HEK293 (cell line): ENCODE measurements around the gene MBD3L4.

ENCODE experiments used
- CTCF ChIA-PET: fragments of 350-600 bp; formaldehyde crosslinking; extraction: SDS; loops from one replicate; lab custom pipeline; 2021; ENCODE audit warnings: antibody characterized with exemption; lab: Yijun Ruan, JAX
- POLR2A ChIA-PET: fragments of 300-600 bp; formaldehyde crosslinking; extraction: SDS; loops from one replicate; lab custom pipeline; 2020; ENCODE audit warnings: antibody characterized with exemption, inconsistent platforms; lab: Yijun Ruan, JAX
- H3K27ac ChIP-seq: fragments of 200-500 bp; sonication (Bioruptor generic); 2 replicates; pipeline ENCODE4 v1.5.1; 2014; ENCODE audit warnings: low read depth, low read length, control low read depth, inconsistent platforms; ENCODE audit errors: extremely low read depth
- H3K36me3 ChIP-seq, 2 experiments: fragments of 200-500 bp in 1 of 2; sonication (Bioruptor generic) in 1 of 2; 1 replicate in 1 of 2; 2 replicates in 1 of 2; pipeline ENCODE4 v1.5.1; 2014 to 2017; ENCODE audit warnings: inconsistent platforms in 2 of 2, low read length in 2 of 2; ENCODE audit not compliant: control insufficient read depth in 2 of 2, insufficient read depth in 1 of 2
- H3K4me1 ChIP-seq: fragments of 200-500 bp; sonication (Bioruptor generic); 2 replicates; pipeline ENCODE4 v1.5.1; 2014; ENCODE audit warnings: mild to moderate bottlenecking, low read length, inconsistent platforms; ENCODE audit not compliant: control insufficient read depth, insufficient read depth
- H3K4me3 ChIP-seq: 2 replicates; pipeline ENCODE4 v1.5.1; 2011; ENCODE audit warnings: low read depth, mild to moderate bottlenecking, control low read depth, low read length, moderate library complexity
- H3K9me3 ChIP-seq: fragments of 200-500 bp; sonication (Bioruptor generic); 2 replicates; pipeline ENCODE4 v1.5.1; 2014; ENCODE audit warnings: low read depth, low read length, inconsistent platforms; ENCODE audit not compliant: control insufficient read depth, insufficient read depth
- CTCF ChIP-seq: fragments of 450-650 bp; formaldehyde crosslinking; IDR thresholded peaks from 2 replicates; pipeline ENCODE4 v1.5.1; 2016; ENCODE audit warnings: missing biosample characterization, missing genetic modification characterization
- SP2 ChIP-seq: fragments of 450-650 bp; formaldehyde crosslinking; IDR thresholded peaks from 2 replicates; pipeline ENCODE4 v1.5.1; 2016; ENCODE audit warnings: missing biosample characterization, missing genetic modification characterization
- YY1 ChIP-seq: fragments of 450-650 bp; formaldehyde crosslinking; IDR thresholded peaks from 2 replicates; pipeline ENCODE4 v1.5.1; 2018; ENCODE audit warnings: missing biosample characterization, missing genetic modification characterization
- ZBTB7A ChIP-seq: fragments of 450-650 bp; formaldehyde crosslinking; IDR thresholded peaks from 2 replicates; pipeline ENCODE4 v1.5.1; 2016; ENCODE audit warnings: low read depth, missing biosample characterization, missing genetic modification characterization
- ZFP41 ChIP-seq: fragments of 450-650 bp; formaldehyde crosslinking; IDR thresholded peaks from 2 replicates; pipeline ENCODE4 v1.5.1; 2016; ENCODE audit warnings: missing biosample characterization, missing genetic modification characterization, borderline replicate concordance
- ZNF184 ChIP-seq: fragments of 450-650 bp; IDR thresholded peaks from 2 replicates; pipeline ENCODE4 v1.5.1; 2018; ENCODE audit warnings: missing biosample characterization, mild to moderate bottlenecking, missing genetic modification characterization
- ZNF24 ChIP-seq: fragments of 450-650 bp; formaldehyde crosslinking; IDR thresholded peaks from 2 replicates; pipeline ENCODE4 v1.5.1; 2016; ENCODE audit warnings: missing biosample characterization, missing genetic modification characterization
- ZNF37A ChIP-seq: fragments of 450-650 bp; IDR thresholded peaks from 2 replicates; pipeline ENCODE4 v1.5.1; 2018; ENCODE audit warnings: missing biosample characterization, missing genetic modification characterization
- ZNF560 ChIP-seq: fragments of 450-650 bp; formaldehyde crosslinking; IDR thresholded peaks from 2 replicates; pipeline ENCODE4 v1.5.1; 2017; ENCODE audit warnings: missing biosample characterization, missing genetic modification characterization, borderline replicate concordance
- ZNF571 ChIP-seq: fragments of 450-650 bp; formaldehyde crosslinking; IDR thresholded peaks from 2 replicates; pipeline ENCODE4 v1.5.0; 2017; ENCODE audit warnings: missing biosample characterization, missing genetic modification characterization
- ZNF596 ChIP-seq: fragments of 450-650 bp; IDR thresholded peaks from 2 replicates; pipeline ENCODE4 v1.5.0; 2018; ENCODE audit warnings: missing biosample characterization, mild to moderate bottlenecking, missing genetic modification characterization, moderate library complexity
- ZNF623 ChIP-seq: fragments of 450-650 bp; formaldehyde crosslinking; IDR thresholded peaks from 2 replicates; pipeline ENCODE4 v1.5.1; 2016; ENCODE audit warnings: missing biosample characterization, missing genetic modification characterization
- ZNF654 ChIP-seq: fragments of 450-650 bp; formaldehyde crosslinking; IDR thresholded peaks from 2 replicates; pipeline ENCODE4 v1.5.1; 2016; ENCODE audit warnings: low read depth, missing biosample characterization, missing genetic modification characterization
- ZNF670 ChIP-seq: fragments of 450-650 bp; formaldehyde crosslinking; IDR thresholded peaks from 2 replicates; pipeline ENCODE4 v1.5.1; 2016; ENCODE audit warnings: missing biosample characterization, missing genetic modification characterization, low read depth
- ZSCAN16 ChIP-seq: fragments of 450-650 bp; formaldehyde crosslinking; IDR thresholded peaks from 2 replicates; pipeline ENCODE4 v1.5.1; 2016; ENCODE audit warnings: missing biosample characterization, missing genetic modification characterization
- TF ChIP-seq, protein P1 (sequence below): fragments of 450-650 bp; formaldehyde crosslinking; IDR thresholded peaks from 2 replicates; pipeline ENCODE4 v1.5.1; 2016; ENCODE audit warnings: missing biosample characterization, missing genetic modification characterization, low read depth
- TF ChIP-seq, protein P2 (sequence below): fragments of 450-650 bp; IDR thresholded peaks from 2 replicates; pipeline ENCODE4 v1.5.1; 2018; ENCODE audit warnings: missing biosample characterization, missing genetic modification characterization

Gene MBD3L4

DNA sequence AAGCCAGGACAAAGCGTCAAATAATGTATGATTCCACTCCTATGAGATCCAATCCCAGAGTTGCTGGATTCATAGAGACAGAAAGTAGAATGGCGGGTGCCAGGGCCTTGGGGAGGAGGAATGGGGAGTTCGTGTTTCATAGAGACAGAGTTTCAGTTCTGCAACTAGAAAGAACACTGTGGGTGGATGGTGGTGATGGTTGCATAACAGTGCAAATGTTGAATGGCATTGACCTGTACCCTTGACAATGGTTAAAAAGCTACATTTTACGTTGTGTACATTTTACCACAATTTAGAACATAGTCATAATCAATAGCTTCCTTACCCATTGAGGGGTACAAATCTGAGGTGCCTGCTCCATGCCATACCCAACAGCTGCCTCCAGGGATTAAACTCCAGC is 52.1 kb downstream of the MBD3L4 start:
- H3K36me3 ChIP-seq = no peaks in the 10 kb centered on the region
- H3K4me1 ChIP-seq = no peaks in the 10 kb centered on the region
- ChIA-PET POLR2A (no interaction called here), CTCF (interaction anchor here (0.6 to 0.9 kb wide), 2 partner anchors 12 to 287 kb away, joined by 3 to 6 read pairs; no protein-coding TSS in a partner anchor)
- no peak overlapping the region for H3K4me3 ChIP-seq
- no peaks in the 10 kb centered on the region for H3K9me3 ChIP-seq
- TF ChIP-seq SP2 (tag by site-specific recombination) (no peak), ZNF596 (tag by site-specific recombination) (no peak), ZNF654 (no peak), ZBTB7A (tag by site-specific recombination) (no peak), ZNF560 (tag by site-specific recombination) (no peak), YY1 (no peak), CTCF (tag by site-specific recombination) (no peak), ZFP41 (no peak), ZNF37A (tag by site-specific recombination) (no peak), ZSCAN16 (tag by site-specific recombination) (no peak), ZNF24 (no peak), ZNF670 (tag by site-specific recombination) (no peak), ZNF623 (tag by site-specific recombination) (no peak), ZNF571 (tag by site-specific recombination) (no peak), ZNF184 (tag by site-specific recombination) (no peak)
- TF ChIP-seq, protein P1, sequence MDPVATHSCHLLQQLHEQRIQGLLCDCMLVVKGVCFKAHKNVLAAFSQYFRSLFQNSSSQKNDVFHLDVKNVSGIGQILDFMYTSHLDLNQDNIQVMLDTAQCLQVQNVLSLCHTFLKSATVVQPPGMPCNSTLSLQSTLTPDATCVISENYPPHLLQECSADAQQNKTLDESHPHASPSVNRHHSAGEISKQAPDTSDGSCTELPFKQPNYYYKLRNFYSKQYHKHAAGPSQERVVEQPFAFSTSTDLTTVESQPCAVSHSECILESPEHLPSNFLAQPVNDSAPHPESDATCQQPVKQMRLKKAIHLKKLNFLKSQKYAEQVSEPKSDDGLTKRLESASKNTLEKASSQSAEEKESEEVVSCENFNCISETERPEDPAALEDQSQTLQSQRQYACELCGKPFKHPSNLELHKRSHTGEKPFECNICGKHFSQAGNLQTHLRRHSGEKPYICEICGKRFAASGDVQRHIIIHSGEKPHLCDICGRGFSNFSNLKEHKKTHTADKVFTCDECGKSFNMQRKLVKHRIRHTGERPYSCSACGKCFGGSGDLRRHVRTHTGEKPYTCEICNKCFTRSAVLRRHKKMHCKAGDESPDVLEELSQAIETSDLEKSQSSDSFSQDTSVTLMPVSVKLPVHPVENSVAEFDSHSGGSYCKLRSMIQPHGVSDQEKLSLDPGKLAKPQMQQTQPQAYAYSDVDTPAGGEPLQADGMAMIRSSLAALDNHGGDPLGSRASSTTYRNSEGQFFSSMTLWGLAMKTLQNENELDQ (tag by site-specific recombination) = no peak
- TF ChIP-seq, protein P2, sequence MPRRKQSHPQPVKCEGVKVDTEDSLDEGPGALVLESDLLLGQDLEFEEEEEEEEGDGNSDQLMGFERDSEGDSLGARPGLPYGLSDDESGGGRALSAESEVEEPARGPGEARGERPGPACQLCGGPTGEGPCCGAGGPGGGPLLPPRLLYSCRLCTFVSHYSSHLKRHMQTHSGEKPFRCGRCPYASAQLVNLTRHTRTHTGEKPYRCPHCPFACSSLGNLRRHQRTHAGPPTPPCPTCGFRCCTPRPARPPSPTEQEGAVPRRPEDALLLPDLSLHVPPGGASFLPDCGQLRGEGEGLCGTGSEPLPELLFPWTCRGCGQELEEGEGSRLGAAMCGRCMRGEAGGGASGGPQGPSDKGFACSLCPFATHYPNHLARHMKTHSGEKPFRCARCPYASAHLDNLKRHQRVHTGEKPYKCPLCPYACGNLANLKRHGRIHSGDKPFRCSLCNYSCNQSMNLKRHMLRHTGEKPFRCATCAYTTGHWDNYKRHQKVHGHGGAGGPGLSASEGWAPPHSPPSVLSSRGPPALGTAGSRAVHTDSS = no peak
- no peak overlapping the region for H3K27ac ChIP-seq
